Measurements from ENCODE around the gene PSD2.

Gene PSD2

DNA sequence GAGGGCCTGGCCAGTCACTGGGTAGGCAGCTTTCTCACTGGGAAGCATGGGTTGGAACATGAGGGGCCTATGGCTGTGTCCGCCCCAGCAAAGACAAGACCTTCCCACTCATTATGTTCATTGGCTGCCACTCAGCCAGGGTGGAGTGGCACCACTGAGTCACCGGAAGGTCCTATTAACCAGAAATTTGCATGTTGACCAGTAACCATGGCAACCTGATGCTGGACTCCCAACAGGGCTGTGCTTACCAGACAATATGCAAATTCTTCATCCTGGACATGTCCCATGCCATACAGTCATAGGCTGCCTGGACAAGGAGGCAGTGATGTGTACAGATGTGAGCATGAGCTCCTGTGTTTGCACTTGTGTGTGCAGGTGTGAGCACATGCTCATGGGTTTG is 66.7 kb downstream of the PSD2 start:
- DNase-seq, result no peak

DNA sequence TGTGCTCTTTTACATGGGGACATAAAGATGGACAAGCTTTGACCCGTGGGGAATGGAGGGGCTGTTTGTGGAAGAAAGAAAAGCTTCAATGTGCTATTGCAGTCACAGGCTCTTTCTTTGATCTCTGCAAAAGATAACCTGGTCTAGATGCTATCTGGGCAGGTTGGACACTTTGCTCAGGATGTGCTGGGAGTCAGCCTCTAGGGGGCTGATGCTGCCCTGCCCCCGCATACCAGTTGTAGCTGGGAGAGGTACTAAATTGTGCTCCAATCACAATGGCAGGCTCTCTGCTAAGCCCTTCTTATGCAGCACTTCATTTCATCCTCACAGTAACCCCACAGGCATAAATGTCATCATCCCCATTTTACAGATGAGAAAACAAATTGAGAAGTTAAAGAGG is 67.2 kb downstream of the PSD2 start:
- DNase-seq, result no peak

DNA sequence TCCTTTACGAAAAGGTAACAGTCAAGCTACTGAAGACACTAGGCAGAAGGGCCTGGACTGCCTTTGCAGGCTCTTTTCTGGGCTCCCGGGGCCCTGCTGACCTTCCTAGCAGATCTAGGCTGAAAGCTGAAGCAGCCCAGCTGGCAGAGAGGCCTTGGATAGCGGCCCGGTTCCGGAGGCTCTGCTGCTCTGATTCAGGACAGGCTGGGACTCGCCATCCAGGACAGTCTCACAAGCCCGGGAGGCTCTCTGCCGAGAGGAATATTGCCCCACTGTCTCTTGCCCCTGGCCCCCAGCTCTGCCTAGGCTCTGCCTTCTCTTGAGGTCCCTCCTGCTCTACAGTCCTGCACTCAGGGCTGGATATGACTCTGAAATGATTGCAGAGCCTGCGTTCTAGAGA is 67.8 kb downstream of the PSD2 start:
- DNase-seq, result no peak

DNA sequence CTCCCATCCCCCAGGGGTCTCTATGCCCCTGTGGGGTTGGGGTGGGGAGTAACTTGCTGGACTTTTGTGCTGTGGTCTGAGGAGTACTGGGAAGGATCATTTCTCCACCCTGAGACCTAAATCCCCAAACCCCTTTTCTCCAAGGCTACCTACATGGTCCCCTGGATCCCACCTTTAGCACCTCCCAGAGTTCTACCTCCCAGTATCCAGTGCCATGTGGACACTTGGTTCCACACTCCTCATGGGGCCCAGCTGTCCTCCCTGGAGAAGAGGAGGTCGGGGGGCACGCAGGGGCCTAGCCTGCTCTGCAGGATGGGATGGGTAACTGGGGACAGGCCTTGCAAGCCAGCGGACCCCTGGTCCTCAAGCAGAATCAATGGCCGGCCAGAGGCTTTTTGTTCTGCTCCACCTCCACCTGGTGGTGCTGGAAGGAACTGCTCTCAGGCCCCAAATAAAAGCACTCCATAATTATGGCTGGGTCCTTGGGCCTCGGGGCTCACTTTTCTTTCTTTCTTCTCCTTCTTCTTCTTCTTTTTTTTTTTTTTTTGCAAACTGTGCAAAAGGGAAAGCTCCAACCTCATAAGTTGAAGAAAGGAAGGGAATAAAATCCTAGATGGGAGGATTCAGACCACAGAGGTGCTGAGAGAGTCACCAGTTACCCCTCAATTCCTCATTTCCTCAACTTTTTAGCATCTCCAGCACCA is 68.4 kb downstream of the PSD2 start:
- DNase-seq, result no peak

DNA sequence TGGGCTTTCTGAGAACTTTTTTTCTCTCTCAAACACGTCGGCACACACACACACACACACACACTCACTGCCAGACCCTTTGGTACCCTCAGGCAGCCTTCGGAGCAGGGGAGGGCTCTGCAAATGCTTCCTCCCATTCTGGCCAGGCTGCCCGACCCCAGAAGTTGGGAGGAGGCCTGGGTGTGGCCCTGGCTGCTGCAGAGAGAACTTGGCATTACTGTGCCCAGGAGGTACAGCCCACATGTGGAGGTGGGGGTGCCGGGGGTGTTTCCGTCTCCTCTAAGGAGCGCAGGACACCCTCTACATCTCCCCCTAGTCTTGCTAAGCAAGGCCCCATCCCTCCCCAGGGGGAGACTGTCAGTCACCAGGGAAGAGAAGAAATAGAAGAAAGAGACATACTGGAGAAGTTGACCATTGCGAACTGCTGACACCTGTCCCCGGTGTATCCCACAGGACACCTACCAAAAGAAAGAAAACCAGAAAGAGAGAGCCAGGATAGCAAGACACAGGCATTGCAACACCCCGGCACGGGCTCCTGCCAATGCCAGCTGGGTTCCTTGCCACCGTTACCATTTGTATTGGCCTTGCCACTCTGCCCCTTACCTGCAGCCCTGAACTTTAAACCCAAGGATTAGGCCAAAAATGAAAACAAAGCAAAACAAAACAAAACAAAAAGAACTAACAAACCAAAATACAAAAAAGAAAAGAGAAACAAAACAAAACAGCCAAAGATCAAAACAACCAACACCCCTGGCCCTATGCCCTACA is 69.3 kb downstream of the PSD2 start:
- no peak for DNase-seq

DNA sequence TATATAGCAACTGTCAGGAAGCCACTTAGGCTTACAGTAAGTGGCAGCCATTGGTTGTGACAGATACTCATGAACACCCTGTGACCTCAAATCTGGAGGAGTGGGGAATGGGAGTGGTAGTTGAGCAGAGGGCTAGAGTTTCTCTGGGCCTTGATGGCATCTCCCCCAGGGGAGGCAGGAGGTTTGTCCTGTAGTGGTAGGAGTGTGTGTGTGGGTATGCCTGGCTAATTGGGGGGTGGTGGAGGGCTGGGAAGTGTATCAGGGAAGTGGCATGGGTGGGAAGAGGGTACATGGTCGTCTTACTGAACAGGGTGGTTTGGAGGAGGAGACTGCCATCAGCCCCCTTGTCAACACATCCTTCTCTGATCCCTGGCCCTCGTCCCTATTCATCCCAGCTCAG is 71.5 kb downstream of the PSD2 start:
- no peak for DNase-seq

DNA sequence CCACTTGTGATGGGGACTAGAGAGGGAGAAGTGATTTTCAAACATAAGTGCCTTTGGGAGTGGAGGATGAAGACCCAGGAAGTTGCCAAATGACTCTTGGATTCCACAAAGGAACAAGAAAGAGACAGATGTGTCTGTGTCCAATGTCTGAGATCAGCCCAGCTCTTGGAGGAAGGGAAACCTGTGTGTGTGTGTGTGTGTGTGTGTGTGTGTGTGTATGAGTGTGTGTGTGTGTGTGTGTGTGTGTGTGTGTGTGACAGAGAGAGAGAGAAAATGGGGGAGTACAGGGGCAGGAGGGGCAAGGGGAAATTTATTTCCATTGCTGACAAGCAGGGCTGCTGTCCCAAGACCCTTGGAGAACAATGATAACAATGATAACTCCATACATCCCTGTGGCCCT is 72.0 kb downstream of the PSD2 start:
- DNase-seq, result no peak

DNA sequence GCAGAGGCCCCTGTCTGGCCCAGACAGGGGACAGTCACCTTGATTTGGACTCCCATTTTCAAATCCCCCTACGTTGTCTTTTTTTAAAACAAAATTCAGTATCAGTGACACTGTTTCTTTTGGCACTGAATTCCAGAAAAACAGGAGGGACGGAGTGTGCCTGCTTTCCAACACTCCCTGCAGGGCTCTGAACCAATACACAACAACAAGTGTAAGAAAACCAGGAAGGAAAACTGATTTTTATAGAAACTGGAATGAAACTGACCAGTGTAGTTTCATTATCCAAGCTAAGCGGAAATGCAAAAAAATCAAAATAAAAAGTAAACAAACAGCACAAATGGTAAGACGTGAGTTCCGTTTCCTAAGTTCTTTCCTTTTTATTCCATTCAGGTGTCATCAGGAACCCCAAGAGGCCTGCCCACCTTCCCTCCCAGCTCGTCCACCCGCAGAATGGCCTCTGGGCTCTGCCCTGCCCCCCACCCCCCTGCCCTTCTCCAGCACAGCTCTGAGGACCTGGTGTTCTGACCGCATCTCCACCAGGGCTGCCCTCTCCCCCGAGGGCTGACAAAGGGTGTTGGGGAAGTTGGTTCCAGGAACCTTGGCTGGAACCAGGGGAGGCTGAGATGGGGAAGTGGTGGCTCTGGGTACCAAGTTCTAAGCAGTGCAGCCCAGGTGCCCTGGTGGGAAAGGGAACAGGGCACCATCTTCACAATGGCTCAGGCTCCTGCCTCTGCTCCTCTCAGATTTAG is 73.6 kb downstream of the PSD2 start:
- DNase-seq, result no peak

DNA sequence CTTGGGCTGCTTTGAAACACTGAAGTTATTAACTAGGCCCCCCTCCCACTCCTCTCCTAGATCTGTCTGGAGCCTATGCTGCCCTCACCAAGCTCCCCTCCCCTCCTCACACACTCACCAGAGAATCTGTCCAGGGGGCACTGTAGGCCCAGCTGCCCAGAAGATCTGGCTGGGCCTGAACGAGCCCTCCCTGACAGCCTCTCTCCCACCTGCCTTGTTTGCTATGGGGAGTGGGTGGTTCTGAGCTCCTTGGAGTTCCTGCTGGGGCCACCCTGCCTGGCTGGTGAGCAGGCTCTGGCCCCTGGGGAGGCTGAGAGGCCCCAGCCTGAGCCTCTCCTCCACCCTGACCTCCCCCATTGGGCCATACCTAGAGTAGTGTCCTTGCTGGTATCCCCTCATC is 75.1 kb downstream of the PSD2 start:
- DNase-seq, result no peak

DNA sequence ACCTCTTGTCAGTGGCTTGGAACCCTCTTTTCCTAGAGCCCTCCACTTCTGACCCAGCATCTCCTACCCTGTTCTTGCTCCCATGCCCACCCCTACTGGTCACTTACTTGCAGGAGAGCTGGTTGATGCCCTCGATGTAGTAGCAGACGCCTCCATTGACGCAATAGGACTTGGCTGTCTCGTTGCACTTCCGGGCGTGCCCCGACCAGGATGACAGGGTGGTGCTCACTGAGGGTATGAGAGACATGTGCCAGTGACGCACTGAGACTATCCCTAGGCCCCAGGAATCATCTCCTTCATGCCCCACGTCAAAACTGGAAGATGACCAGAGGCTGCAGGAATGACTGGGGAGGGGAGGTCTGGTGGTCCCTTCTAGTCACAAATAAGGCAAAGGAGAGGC is 76.0 kb downstream of the PSD2 start:
- DNase-seq, result no peak

DNA sequence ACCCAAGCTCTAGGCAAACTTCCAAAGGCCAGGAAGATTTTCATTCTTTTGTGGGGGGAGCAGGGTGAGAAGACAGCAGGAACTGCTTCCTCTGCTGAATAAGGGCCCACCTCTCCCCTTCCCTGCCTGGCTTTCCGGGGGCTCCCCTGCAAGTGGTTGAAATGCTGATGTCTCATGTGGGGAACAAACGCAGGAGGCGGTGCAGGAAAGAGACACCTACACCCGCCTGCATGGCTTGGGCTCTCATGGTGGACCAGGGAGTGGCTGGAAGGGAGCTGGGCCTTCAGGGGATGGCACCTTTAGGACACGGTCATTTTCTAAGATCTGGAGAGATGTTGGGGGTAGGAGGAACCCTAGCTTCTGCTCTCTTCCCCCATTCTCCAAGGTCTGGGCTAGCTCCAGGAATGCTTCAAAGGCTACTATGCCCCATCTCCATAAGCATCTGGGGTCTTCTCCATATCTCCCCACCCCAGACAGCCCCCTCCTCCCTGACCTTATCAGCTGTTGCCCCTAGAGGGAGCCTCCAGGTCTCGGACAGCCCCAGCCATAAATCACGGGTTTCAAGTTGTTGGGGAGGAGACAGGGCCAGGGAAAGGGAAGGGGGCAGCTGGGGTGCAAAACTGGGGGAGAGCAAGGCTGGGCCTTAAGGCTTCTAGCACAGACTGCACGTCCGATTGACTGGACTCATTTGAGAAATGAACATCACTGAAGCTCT is 76.6 kb downstream of the PSD2 start:
- DNase-seq, result no peak

DNA sequence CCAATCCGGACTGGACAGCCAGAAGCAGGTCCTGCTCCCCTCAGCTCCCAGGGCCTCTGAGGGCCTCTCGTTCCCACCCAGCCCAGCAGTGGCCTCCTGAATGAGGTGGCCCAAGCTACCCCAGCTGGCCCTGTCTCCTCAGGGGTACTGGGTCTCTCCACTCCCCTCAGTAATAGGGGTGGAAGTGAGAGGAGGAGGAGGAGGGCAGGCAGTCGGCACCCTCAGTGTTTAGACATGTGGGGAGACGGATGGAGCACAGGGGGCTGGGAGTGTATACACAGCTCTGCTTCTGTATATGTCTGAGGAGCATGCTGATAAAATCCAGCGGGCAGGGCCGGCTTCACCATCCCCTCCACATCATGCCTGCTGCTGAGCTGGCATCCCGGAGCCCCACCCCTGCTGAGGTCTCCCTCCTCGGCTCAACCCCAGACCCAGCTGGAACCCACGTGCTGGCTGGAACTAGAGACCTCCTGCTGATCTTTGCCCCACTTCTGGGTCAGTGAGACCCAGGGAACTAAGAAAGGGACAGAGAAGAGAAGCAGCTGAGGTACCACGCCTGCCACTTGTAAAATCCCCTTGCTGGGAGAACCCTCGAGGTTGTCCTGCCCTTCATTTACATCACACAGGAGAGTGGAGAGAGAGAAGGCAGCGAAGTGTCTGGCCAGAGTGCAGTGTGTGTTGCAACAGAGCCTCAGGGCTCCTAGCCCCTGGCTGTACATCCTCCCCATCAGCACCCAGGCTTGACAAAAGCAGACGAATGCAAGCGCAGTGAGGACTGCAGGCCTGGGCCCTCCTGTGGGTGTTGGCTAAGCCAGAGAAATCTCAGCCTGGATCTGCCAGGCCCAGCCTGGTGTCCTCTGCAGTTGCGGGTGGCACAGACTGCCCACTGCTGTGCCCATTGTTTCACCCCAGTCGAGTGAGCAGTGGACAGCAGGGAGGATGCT is 77.5 kb downstream of the PSD2 start:
- DNase-seq, result no peak

DNA sequence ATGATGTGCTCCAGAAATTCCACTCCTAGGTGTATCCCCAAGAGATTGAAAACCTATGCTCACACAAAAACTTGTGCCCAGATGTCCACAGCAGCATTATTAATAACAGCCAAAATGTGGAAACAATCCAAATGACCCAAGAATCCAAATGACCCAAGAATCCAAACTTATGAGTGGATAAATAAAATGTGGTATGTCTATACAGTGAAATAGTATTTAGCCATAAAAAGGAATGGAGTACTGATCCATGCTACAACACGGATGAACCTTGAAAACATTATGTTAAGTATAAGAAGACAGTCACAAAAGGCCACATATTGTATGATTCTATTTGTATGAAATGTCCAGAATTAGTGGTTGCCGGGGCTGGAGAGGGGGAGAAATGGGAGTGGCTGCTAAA is 80.3 kb downstream of the PSD2 start:
- DNase-seq, result no peak

DNA sequence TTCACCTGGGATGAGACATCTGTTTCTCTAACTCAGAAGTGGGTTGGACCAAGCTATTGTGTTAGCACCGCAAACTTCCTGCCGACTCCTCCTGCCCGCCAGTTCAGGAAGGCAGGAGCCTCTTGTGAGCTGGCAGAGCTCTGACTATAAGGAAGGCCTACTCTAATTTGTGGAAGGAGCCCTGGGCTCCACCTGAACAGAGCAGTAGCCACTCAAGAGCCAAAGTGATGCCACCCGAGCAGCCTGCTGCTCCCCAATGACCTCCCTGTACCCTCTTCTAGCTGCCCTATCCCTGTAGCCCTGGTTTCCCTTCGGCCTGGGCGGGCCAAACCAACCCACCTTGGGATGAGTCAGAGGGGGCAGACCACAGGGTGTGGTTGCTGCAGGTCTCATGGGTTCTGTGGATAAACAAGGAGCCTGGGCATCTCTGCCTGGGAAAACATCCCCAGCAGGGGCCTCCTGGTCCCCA is 81.6 kb downstream of the PSD2 start:
- DNase-seq, result no peak

DNA sequence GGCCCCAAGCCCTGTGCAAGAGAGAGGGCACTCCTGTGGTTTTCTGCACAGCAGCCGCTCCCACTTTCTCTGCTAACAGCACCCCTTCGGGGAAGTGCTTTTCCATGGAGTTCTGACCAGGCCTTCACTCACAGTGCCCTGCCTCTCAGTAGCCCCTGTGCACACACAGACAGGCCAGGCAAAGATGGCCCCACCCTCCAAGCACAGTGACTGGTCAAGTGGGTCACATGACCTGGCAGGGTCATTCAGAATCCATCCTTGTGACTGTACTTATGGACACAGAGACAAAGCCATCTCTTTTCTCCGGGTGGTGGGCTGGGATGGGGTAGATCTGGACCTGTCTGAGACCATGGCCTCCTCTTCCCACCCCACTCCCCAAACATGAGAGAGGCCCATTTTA is 82.5 kb downstream of the PSD2 start:
- DNase-seq, result no peak

DNA sequence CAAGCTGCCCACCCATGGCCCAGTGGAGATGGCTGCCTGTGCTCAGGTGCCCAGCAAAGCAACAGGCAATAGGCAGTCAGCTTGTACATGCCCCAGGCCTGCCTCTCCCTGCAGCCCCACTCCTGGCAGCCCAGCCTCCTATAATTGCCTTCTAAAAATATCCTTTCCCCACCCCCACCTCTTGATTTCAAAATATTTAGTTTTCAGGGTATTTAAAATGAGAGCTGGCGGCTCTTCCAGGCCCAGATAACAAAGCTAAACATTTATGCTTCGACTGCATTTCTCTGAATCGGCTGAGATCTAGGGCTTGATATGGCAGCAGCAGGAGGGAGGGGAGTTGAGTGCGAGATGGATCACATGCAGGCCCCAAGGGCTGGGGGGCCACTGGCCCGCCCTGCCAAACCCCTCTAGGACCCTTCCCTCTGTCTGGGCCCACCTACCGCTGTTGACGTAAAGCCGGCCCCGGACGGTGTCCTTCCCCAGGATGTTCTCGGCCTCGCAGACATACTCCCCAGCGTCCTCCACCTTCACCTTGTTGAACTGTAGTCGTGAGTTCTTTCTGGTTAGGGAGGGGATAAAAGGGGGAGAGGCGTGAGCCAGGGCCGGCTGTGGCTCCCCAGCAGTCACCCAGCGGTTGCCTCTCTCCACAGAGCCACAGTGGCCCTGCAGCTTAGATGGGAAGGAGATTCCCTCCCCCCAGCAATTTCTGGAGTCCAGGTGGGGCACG is 85.0 kb downstream of the PSD2 start:
- no peak for DNase-seq

DNA sequence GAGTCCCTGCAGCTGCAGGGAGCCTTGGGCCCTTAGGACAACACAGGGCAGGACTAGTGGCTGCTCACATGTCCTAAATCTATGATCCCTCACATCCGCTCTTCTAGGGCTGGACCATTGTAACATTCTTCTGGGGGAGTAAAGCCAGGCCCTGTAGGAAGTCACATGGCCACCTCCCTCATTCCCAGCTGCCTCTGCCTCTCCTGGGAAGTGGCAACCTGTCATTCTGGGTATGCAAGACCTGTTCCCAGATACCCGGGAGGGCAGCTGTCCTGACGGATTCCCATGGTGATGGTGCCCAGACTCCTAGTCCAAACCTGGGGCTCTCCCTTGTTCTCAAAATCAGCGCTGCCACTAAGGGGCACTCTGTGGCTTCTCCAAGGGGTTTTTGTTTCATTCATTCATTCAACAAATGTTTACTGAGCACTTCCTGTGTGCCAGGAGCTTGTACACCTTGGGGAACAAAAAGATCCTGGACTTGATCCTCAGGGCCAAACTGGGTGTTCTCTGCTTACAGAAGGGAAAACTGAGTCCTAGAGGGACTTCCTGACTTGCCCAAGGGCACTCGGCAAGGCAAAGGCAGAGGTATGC is 85.6 kb downstream of the PSD2 start:
- DNase-seq, result no peak

DNA sequence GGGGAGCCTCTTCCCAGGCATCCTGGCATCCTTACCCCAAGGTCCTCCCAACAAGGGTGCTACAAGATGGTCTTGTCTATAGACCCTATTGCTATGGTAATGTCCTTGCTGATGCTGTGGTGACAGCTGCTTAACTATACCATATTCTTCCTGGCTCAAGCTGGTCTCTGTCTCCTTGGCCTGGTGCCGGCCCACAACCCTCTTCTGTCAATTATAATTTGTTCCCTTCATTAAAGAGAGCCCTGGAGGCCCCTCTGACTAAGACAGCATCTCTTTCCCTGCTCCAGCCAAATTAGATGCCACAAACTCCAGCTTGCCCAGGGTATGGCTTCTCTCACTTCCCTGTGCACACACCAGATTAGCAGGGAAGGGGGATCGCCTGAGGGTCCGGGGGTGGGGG is 86.7 kb downstream of the PSD2 start:
- DNase-seq, result no peak

DNA sequence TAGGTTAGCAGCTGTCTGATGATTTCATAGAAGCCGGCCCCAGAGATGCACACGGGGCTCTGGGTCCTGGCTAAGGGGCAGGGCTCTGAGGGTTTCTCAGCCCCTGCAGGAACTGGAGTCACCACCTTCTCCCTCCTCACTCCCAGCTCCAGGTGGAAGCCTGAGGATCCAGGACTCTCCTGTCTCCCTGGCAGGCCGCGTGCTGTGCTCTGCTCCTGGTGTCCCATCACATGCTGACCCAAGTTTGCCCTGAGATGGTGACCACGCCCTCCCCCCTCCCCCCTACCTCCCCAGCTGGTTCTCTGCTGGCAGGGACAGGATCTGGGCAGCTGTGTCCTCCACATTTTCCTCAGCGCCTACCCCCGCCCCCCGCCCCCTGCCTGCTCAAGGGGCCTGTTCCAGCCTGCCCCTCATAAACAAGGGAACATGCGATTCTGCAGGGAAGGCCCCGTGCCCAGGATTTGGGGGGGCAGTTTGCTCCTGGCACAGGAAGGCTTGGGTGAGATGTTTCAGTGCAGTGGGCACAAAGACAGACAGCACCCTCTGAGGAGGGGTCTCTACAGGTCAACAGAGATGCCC is 87.4 kb downstream of the PSD2 start:
- no peak for DNase-seq

DNA sequence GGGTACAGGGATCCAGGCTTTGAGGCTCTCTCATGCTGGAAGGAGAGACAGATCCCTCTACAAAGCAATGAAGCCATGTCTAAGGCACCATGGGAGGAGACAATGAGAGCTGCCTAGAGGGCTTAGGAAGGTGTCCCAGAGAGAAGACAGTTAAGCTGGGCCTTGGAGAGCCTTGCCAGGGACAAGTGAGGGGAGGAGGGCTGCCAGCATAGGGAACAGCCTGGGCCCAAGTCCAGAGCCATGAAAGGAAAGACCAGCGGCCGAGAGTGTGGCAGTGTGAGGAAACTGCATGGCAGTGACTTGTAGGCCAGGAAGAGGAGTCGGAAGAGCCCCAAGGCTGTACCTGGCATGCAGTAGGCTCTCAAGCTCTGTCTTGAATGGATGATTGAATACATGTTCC is 88.5 kb downstream of the PSD2 start:
- DNase-seq, result no peak

DNA sequence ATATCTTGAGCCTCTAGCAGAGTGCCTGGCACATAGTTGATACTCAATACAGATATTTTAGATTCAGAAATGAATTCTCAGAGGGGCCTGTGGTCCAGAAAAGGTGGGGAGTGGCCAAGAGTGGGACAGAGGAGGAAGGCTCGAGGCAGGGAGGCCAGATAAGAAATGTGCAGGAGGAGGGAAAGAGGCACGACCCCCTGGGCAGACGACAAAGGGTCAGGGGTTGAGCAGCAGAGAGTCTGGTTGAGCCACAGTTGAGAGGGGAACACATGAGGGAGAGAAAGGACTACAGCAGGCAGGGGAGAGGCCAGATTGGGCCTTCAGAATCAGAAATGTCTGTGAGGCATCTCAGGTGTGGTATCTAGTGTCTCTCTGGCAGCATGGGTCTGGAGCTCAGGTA is 89.1 kb downstream of the PSD2 start:
- no peak for DNase-seq
